Measurements from ENCODE around the gene PIGO. TPM values are rescaled to one million over a fixed set of nuclear protein-coding genes. Genes with fewer than 3 reads are reported as not detected.

The PIGO gene
- total and polyA plus RNA-seq, 2 experiments from 2014 or later: 11.2 to 18.9 TPM

- no peak for TF ChIP-seq ZNF462 (CRISPR knock-in tag; IDR thresholded peaks at IDR 0.05)
- no peak for TF ChIP-seq ZNF114 (CRISPR knock-in tag; IDR thresholded peaks at IDR 0.05)
- no peak for TF ChIP-seq STAT1 (IDR thresholded peaks at IDR 0.05; ENCODE audit: unreplicated experiment)
- no peak for TF ChIP-seq ZNF331 (CRISPR knock-in tag; IDR thresholded peaks at IDR 0.05; ENCODE audit: low read depth)
- TF ChIP-seq POLR2AphosphoS5 (IDR thresholded peaks at IDR 0.05; ENCODE audit: low read depth): no peak
- no peak for TF ChIP-seq JUNB (IDR thresholded peaks at IDR 0.05; ENCODE audit: unreplicated experiment)
- no peak for TF ChIP-seq CTCF (conservative IDR thresholded peaks at IDR 0.05; ENCODE audit: low read depth in 2 of 2)
These were observed 23.1 kb downstream of the PIGO start (continued) for GRCh38 chr9:35073279-35073612.

All from GM23338 (cell line).